ENCODE data around the gene CXCR5.
A peak's percentile ranks its signal among the peaks of the same experiment; 100 is the strongest.

CXCR5 gene

DNA sequence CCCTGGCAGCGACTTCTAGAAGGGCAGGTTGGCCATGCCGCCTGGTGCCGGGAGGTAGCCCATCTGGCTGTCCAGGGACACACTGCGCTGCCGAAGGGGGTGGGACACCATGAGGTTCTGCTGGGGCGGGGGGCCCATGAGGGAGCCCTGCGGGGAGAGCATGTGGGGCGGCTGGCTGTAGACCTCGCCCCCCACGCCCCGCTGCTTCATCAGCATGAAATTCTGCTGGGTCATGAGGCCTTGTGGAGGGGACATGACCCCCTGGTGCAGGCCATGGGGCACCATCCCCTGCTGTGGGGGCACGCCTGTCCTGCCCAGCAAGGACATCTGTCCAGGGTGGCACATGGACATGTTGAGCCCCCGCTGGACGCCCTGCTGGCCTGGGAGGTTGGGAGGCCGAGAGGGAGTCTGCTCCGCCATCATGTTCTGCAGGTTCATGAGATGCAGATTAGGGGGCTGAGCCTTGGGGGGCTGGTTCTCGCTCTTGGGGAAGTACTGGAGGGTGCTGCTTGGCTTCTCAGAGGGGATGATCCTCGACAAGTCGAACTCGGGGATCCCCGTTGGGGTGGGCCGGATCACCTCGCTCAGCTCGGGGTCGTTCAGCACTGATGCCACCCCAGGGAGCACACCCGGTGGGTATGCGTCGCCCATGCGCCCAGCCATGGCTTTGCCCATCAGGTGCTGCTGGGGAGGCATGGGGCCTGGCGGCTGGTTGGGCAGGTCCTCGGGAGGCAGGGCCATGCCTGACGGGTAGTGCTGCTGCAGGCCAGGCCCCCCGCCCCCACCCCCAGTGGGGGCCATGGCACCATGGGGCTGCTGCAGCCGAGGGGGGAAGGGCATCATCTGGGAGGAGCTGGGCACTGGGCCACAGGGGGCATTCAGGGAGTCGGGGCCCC lies 15.0 kb downstream of the CXCR5 start:
- DNase-seq (ENCODE audit: low read depth in 1 of 2, low spot score in 1 of 2) = no peak

DNA sequence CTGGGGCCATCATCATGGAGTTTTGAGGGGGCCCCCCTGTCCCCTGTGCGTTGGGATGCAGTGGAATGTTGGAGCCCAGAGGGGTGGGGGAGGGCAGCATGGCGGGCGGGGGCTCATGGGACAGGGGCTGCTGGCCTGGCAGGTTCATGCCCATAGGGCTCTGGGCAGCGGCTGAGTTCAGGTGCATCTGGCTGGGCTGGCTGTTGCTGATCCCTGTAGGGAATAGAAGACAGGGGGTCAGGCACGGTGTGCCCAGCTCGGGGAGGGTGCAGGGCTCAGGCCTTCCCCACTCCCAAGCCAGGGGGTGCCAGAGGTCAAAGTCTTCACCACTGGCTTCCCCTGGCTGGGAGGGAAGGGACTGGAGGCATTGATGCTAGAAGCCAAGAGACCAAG lies 15.6 kb downstream of the CXCR5 start:
- DNase-seq (ENCODE audit: low read depth in 1 of 2, low spot score in 1 of 2) = no peak

DNA sequence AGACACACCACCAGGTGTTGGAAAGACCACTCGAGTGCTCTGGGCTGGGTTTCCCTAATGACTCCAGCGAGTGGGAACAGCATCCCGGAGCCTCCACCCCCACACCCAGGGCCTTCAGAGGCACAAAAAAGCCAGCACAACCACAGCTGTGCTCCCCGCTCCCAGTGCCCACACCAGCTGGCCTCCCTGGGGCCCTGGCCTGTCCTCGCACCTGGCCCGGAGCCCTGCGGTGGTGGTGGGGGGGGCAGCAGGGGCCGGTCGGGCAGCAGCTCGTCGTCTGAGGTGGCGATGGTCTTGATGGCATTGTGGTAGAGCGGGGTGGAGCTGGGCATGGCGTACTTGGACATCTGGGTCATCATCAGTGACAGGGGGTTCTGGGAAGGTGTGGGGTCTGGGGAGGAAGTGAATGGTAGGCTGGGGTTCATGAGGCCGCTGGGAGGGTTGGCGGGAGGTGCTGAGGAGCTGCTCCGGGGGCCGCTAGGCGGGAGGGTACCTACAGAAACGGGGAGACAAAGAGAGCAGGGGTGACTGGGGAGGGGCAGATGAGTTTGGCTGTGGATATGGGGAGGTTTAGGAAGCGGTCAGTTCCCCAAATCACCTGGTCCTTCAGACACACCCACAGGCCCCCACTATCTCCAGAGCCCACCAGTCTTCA lies 16.1 kb downstream of the CXCR5 start:
- no peak for DNase-seq (ENCODE audit: low read depth in 1 of 2, low spot score in 1 of 2)

DNA sequence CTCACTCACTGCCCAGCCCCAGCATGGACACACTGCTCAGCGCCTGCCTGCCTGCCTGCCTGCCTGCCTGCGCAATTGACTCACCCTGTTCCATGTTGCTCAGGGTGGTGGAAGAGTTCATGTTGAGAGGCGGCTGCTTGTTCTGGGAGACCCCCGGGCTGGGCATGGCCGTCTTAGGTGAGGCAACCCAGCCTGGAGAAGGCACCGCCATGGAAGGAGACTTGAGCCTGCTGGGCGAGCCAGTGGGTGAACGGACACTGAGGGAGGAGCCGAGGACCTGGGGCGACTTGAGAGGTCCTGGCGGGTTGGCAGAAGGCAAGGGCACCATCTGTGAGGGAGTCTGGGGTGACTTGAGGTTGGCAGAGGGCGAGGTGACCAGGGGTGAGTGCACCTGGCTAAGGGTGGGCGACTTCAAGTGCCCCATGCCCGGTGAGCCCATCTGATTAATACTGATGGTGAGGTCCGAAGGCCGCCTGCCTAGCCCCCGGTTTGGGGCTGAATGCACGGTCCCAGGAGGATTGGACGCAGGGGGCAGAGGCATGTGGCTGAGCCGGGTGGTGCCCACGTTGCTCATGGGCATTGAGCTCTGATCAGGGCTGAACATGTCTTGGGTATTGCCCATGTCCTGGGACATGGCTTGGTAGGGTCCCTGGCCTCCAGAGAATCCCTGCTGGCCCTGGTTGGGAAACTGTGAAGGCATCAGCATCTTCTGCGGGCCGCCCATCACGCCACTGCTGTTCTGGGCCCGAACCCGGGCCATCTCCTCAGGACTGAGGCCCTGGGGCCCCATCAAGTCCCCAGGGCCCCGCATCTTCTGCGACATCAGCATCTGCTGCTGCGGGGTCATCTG lies 17.1 kb downstream of the CXCR5 start:
- no peak for DNase-seq (ENCODE audit: low read depth in 1 of 2, low spot score in 1 of 2)

DNA sequence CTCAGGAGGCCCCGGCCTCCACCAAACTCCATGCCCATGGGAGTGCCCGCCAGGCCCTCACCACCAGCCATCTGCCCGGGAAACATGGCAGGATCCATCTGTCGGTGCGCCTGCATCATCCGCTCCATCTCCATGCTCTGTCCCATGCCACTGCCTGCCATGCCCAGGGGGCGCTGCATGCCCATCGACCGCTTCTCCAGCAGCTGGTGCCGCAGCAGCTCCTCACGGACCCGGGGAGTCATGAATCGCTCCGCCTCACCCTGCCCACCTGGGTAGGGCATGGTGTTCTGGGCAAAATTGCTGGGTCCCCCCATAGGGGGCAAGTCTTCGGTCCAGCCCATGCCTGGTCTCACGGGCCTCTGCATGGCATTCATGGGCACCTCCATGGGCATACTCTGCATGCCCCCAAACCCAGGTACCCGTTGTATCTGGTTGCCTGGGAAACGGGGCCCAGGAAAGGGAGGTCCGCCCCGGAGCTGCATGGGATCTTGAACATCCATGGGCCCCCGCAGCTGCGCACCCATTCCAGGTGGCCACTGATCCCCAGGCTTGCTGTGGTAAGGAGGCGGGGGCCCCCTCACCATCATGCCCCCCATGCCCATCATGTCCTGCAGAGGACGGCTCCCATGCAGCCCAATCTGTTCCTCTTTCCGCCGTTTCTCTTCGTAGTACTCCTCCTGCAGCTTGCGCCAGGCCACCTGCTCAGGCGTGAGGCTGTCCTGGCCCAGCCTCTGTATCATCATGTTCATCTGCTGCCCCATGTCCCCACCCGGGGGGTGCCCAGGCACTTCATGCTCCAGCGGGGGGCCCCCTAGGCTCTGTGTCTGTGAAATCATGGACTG lies 18.0 kb downstream of the CXCR5 start:
- no peak for DNase-seq (ENCODE audit: low read depth in 1 of 2, low spot score in 1 of 2)

DNA sequence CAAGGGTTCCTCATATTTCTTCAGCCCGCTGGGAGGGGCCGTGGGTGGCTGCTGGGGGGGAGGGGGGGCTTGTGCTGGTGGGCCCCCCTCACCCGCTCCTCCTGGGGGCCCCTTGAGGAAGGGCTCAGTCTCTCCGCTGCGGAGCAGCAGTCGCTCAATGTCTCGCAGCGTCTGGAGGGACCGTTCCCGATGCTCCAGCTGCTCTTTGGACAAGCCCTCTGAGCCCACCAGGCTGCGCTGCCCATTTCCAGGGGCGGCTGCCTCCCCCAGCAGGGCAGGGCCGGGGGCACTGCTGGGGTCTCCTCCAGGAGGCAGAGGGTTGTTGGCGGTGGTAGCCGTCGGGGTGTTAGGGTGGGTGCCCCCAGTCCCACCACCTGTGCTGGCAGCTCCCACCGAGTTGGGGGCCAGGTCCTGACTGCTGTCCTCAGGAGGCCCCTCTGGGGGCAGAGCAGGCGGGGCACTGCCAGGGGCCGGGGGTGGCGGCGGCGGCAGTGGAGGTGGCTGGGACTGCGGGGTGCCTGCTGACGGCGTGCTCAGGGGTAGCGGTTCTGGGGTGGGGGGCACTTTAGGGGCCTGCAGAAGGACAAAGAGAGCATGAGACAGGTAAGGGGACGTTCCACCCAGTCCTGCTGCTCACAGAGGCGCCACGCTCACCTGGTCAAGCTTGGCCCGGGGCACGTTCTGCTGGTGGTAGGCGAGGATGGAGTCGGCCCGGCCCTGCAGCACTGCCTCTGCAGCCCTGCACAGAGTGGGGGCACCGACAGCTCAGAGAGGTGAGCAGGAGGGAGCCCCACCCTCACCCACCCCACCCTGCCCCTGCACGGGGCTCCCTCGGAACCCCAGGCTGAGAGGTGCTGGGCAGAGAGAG lies 18.9 kb downstream of the CXCR5 start:
- DNase-seq (ENCODE audit: low read depth in 1 of 2, low spot score in 1 of 2) = no peak

DNA sequence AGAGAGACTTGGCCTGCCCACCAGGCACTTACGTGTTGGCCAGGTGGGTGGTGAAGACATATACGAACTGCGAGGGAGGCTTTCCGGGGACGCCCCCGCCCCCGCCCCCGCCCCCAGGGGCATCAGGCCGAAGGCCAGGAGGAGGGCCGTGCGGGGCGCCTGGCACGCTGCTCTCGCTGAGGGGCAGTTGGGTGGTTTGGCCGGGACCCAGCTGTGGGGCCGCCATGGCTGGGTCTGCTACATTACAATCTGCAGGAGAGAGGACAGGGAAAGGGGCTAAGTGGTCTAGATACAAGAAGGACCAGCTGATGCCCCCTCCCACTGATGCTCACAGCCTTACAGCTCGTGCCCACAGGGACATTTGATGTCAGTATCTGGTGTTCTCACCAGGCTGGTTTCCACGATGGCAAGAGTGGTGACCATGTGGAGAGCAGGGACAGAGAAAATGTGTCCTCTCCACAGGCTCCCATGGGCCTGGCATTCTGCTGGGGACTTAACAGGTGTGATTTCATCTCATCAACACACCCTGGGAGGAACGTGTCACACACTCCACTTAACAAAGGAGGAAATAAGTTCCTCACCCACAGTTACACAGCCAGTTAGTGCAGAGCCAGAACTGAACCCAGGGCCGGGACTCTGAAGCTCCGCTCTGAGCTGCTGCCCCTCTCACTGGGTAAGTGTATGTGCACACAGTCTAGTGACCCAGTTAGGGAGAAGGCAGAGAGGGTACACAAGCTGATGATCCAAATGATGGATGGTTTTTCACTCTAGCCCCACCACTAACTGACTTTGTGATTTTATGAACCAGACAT lies 19.7 kb downstream of the CXCR5 start:
- DNase-seq (ENCODE audit: low read depth in 1 of 2, low spot score in 1 of 2) = no peak

DNA sequence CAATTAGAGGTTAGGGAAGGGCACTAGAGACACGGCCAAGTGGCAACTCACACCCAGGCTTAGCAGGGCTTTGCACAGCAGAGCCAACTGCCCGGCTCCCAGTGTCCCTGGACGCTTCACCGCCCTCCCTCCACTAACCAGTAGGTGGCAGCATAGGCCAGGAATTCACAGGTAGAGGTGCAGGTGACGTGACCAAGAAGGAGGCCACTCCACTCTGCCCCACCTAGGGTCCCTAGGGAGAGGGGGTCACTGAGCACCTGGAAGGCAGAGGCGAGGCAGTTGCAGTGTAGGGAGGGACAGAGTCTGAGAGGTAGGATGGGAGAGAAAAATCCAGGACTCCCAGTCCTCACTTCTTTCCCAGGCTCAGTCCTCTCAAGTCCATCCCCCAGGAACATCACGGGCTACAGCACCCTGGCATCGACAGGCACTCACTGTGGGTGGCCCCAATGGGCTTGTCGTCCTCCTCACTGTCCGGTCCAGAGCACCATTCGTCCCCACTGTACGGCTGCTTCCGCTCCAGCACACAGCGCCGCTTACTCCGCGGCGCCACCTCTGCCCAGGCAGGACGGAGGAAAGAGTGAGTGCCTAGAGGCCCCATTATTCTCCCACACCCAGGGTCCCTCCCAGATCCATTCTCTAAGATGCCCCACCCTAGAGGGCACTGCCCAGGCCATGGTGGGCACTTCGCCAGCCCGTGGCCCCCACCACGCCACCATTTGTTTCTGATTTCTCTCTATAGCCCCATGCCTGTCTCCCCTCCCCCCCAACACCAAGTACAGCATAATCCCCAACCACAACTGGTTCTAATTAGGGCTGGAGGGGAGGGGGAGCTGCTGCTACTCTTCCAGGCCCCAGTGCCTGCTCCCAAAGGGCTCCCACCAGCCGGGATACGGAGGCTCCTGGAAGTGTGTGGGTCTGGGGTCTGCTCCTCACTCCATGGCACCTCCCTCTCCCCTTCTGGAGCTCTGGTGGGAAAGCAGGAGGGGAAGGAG lies 23.7 kb downstream of the CXCR5 start:
- DNase-seq (ENCODE audit: low read depth in 1 of 2, low spot score in 1 of 2) = peak; percentile 76 to 80

DNA sequence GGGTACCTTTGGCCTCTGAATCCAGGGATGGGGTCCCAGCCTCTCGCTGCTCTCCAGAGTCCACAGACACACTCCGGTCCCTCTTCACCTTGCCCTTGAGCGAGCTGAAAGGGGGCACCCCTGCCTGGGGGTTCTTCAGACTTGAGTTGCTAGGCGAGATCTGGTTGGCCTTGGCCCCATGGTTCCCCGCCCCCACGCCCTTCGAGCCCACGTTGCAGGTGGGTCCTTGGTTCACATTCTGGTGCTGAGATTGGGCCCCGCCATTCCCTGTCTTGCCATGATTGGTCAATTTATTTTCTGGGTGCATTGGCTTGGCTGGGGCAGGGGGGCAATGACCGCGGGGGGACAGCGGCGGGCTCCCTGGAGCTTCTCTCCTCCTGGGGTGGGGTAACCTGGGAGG lies 24.6 kb downstream of the CXCR5 start:
- no peak for DNase-seq (ENCODE audit: low read depth in 1 of 2, low spot score in 1 of 2)

DNA sequence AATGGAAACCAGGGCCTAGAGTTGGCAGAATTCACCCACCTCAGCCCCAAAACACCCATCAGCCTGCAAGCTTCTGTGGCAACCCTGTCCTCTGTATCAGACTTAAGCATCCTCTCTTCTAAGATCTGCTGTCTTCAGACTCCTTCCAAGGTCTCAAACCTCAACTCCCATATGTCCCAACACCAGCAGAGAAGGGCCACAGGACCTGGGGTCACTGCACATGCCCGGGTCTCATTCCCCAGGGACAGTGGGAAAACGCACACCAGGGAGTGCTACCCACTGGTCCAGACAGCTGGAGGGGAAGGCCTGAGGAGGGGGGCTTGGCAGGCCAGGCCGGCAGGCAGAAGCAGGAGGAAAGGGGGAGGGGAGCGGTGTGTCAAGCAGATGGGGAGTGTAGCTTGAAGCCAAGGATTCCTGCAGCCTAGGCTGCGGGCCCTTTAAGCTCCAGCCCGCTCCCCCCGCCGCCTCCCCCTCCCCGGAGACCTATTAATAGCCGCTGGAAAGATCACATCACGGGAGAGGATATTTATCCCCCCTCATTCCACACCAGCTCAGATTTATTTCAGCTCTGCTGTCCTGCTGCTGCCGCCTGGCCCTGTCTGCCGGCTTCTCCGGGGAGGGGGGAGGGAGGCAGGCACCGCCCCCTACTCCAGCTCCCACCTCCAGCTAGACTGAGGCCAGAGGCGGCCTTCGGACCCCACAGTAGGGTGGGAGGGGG lies 25.4 kb downstream of the CXCR5 start:
- no peak for DNase-seq (ENCODE audit: low read depth in 1 of 2, low spot score in 1 of 2)

DNA sequence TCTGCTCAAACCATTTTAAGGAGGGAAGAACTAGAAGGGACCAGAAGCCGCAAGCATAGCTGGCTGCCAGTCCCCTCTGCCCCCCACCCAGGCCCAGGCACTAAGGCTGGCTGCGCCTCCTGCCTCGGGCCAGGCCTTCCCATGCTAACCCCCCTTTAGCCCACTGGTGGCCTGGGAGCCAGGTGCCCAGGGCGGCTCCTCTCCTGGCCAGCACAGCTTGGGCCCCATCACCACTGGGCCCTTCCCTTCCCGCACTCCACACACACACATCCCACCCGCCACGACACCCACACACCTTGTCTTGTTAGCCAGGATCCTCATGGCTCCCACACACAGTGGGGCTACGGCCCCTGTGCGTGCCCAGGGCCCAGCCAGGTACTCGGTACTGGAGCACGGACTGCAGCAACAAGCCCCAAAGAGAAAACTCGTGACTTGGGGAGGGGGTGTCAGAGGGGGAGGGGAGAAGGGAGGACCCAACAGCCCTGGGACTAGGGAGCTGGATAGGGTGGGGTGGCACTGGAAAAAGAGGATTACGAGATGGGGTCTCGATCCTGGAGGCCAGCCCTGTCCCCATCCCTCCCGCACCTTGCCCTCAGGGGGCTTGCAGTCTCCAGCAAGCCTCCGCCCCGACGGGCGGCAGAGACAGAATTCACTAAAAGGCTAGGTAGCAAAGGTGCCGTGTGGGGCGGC lies 26.1 kb downstream of the CXCR5 start:
- no peak for DNase-seq (ENCODE audit: low read depth in 1 of 2, low spot score in 1 of 2)

DNA sequence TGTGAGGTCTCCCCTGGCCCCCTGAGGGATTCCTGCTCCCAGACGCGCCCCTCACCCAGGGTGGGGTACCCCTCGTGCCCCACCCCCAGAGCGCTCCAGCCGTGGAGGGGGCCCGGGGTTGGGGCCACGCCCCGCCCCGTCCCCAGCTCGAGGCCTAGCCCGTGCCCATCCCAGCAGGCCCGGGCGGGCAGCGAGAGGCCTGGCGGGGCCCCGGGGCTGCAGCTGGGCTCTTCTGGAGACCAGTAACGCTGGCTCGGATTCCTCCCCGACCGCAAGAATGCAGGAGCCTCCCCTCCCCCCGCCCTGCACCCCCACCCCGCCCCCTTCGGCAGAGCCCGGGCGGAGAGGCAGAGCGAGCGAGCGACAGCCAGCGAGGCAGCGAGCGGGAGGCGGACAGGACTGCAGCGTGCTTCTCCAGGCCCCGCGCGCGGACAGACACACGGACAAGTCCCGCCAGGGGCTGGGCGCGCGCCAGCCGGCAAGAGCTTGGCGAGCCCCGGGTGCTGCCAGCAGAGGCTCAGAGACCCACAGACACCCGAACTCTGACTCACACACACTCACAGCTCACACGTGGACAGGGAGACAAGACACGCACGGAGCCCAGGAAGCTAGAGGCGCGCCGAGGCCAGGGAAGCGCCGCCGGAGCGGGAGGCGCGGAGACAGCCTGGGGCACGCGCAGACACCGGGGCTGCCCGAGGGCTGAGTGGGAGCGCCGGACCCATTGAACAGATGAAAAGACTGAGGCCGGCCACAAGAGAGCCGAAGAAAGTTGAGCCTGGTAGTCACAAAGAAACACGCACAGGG lies 26.8 kb downstream of the CXCR5 start:
- DNase-seq (ENCODE audit: low read depth in 1 of 2, low spot score in 1 of 2) = no peak

DNA sequence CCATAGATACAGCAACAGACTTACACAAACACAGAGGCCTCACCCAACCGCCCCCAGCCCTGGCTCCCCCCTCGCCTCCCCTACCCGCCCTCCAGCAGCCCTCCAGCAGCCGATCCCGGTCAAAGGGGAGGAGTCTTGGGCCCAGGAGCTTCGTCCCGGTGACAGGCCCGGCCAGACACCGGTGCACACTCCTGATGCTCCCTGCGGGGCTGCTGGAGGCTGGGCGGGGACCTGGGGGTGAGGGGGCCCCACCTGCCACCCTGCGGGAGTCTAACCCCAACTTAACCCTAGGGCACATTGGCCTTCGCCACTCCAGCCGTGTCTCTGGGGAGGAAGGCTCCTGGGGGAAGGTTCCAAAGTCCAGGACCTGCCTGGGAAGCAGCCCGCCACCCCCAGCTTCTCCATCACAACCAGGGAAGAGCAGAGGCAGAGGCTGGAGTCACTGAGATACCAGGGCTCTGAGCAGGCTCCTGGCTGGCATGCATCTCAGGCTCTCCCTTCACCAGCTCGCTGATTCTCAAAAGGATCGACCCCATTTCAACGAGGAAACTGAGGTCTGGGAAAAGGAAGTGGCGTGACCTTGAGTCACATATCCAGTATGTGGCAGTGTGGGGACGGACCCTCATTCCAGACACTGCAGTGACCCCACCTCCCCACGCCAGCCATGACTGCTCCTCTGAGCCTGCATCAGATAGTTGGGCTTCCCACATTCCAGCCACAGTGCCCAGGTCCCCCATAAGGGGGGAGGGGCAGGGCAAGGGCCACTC lies 27.6 kb downstream of the CXCR5 start:
- DNase-seq (ENCODE audit: low read depth in 1 of 2, low spot score in 1 of 2) = no peak

DNA sequence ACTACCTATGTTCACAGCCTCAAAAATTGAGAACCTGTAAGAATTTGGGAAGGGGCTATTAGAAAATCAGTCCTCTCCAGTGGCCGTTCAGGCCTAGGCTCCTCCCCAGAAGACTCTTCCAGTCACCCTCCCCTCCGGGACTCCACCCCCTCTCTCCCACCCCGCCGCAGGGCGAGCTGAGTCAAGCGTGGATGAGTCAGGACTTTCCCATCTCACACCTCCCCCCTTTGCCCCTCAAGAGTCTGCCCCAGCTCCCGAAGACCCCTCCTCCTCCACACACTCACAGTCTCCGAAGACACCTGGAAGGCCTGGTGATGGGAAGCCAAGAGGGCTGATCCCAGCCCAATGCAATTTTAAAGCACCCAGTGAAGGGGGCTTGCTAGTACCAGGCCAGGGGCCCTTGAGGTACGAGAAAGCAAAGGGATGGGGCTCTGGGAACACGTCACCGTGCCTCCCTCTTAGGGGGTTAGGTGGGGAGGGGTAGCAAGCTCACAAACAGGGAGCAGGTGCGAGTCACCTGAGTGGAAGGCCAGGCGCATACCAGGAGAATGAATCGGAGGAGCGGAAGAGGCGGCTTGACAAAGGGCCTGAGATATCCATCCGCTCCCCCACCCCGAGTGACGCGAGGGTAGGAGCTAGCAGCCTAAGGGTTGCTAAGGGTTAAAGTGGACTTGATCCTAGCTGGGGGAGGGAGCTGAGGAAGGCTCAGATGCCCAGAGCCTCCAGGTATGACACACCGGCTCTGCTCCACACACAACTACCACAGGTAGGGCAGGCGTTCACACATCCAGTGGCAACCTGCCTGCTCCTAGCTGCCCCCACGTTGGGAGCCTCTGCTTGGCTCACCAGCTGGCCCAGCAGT lies 28.4 kb downstream of the CXCR5 start:
- DNase-seq (ENCODE audit: low read depth in 1 of 2, low spot score in 1 of 2) = peak; percentile 47 to 68

All from stimulated activated CD4-positive, alpha-beta T cell treated with anti-CD3 and anti-CD28 coated beads, Interleukin-15, amount 100 ng/mL, for 1 hour (primary cell).